Activated gamma-delta T cell treated with Interleukin-2 at 50 U/mL for 16 hours (primary cell): Measurements from ENCODE around the gene ADISSP.

Source experiments
- DNase-seq: peaks from one replicate; pipeline ENCODE4 v3.0.0-alpha.2; 2020

ADISSP gene

GRCh38 chr20:3753501-3754275, 13.9 kb downstream of the ADISSP start:
- no peak for DNase-seq

- DNase-seq: peak; percentile 55
Observed at GRCh38 chr20:3753098-3753497, 14.5 kb downstream of the ADISSP start.

- DNase-seq: no peak
Observed at GRCh38 chr20:3752386-3752759, 15.2 kb downstream of the ADISSP start.

GRCh38 chr20:3751675-3752385, 15.7 kb downstream of the ADISSP start:
- no peak for DNase-seq

- no peak for DNase-seq
Observed at GRCh38 chr20:3751305-3751674, 16.3 kb downstream of the ADISSP start.

- DNase-seq: no peak
Observed at GRCh38 chr20:3749689-3750531, 17.6 kb downstream of the ADISSP start.

- no peak for DNase-seq
Observed at GRCh38 chr20:3749087-3749688, 18.4 kb downstream of the ADISSP start.

GRCh38 chr20:3748073-3748472, 19.5 kb downstream of the ADISSP start:
- DNase-seq: no peak

- no peak for DNase-seq
Observed at GRCh38 chr20:3747471-3747870, 20.1 kb downstream of the ADISSP start.

GRCh38 chr20:3745686-3746173, 21.8 kb downstream of the ADISSP start:
- DNase-seq: no peak

GRCh38 chr20:3744806-3745685, 22.5 kb downstream of the ADISSP start:
- DNase-seq: peak; percentile 49

- no peak for DNase-seq
Observed at GRCh38 chr20:3744037-3744436, 23.5 kb downstream of the ADISSP start.

- no peak for DNase-seq
Observed at GRCh38 chr20:3743251-3743650, 24.3 kb downstream of the ADISSP start.

- DNase-seq: no peak
Observed at GRCh38 chr20:3741836-3742458, 25.6 kb downstream of the ADISSP start.

- DNase-seq: no peak
Observed at GRCh38 chr20:3740615-3741301, 26.8 kb downstream of the ADISSP start.

- DNase-seq: no peak
Observed at GRCh38 chr20:3739926-3740451, 27.6 kb downstream of the ADISSP start.

GRCh38 chr20:3739054-3739925, 28.3 kb downstream of the ADISSP start:
- no peak for DNase-seq

- no peak for DNase-seq
Observed at GRCh38 chr20:3738111-3739053, 29.2 kb downstream of the ADISSP start.
